B cell (primary cell): Measurements from ENCODE around the gene DPH7. TPM values are rescaled to one million over a fixed set of nuclear protein-coding genes. Genes with fewer than 3 reads are reported as not detected.
"Not testable (repeated sequence)": the region's sequence is repeated elsewhere in the genome, so short reads cannot be mapped to it uniquely, and the experiment has no call there.

Experiments used
- ATAC-seq: fragments of 200-7000 bp; cut with Tn5 transposase; one replicate; pipeline ENCODE4 v1.10.0; 2021; ENCODE audit warnings: low read depth, mild to moderate bottlenecking, moderate number of reproducible peaks, moderate library complexity
- CTCF ChIA-PET: fragments of 350-600 bp; sonication (Branson Sonifier 250); formaldehyde crosslinking; loops from one replicate; lab custom pipeline; 2021; ENCODE audit warnings: antibody characterized with exemption, inconsistent platforms; lab: Charles Lee
- POLR2A ChIA-PET: fragments of 350-600 bp; sonication (Branson Sonifier 250); formaldehyde crosslinking; loops from one replicate; lab custom pipeline; 2021; ENCODE audit warnings: antibody characterized with exemption; lab: Charles Lee
- DNase-seq: peaks from one replicate; pipeline ENCODE4 v3.0.0; 2013
- H2AFZ ChIP-seq: 2 replicates; pipeline ENCODE4 v1.6.1; 2012; ENCODE audit warnings: mild to moderate bottlenecking, low read depth, low read length; ENCODE audit not compliant: insufficient read depth, poor library complexity, severe bottlenecking
- H3K27ac ChIP-seq, 2 donors: 1 replicate in 1 of 2; 2 replicates in 1 of 2; pipeline ENCODE4 v1.5.1; 2012 to 2013; ENCODE audit warnings: low read length in 2 of 2, mild to moderate bottlenecking in 2 of 2, moderate library complexity in 1 of 2
- H3K27me3 ChIP-seq, 4 experiments: fragments of 200-600 bp in 1 of 4; sonication (generic) in 1 of 4; replicated peaks in 1 of 4; 1 replicate in 2 of 4; 2 replicates in 2 of 4; pipeline versions ENCODE4 v1.6.1 to v1.7.0; 2013 to 2016; ENCODE audit warnings: low read length in 3 of 4, mild to moderate bottlenecking in 2 of 4, mixed read lengths in 1 of 4, moderate library complexity in 1 of 4; ENCODE audit not compliant: insufficient read depth in 4 of 4, control insufficient read depth in 3 of 4; ENCODE audit errors: control extremely low read depth in 1 of 4
- H3K36me3 ChIP-seq, 2 experiments: replicated peaks in 1 of 2; 1 replicate in 1 of 2; 2 replicates in 1 of 2; pipeline versions ENCODE4 v1.6.1 to v1.7.1; 2013; ENCODE audit warnings: low read length in 1 of 2; ENCODE audit not compliant: insufficient read depth in 2 of 2, control insufficient read depth in 1 of 2; ENCODE audit errors: control extremely low read depth in 1 of 2, extremely low read depth in 1 of 2
- H3K4me1 ChIP-seq, 2 donors: fragments of 200-600 bp in 1 of 2; sonication (generic) in 1 of 2; 1 replicate in 1 of 2; 2 replicates in 1 of 2; pipeline versions ENCODE4 v1.5.1 to v1.6.1; 2013 to 2017; ENCODE audit warnings: low read length in 2 of 2; ENCODE audit not compliant: control insufficient read depth in 2 of 2, insufficient read depth in 2 of 2
- H3K4me2 ChIP-seq: replicated peaks from 2 replicates; pipeline ENCODE3; 2012; ENCODE audit warnings: mild to moderate bottlenecking, low read depth, low read length; ENCODE audit not compliant: poor library complexity, severe bottlenecking
- H3K4me3 ChIP-seq, 5 experiments: fragments of 200-600 bp in 1 of 5; sonication (generic) in 1 of 5; 1 replicate in 3 of 5; 2 replicates in 2 of 5; pipeline versions ENCODE4 v1.5.1 to v1.7.0; 2011 to 2016; ENCODE audit warnings: low read length in 4 of 5, mild to moderate bottlenecking in 4 of 5, low read depth in 2 of 5, control low read depth in 1 of 5, moderate library complexity in 1 of 5; ENCODE audit not compliant: insufficient read depth in 1 of 5; ENCODE audit errors: control extremely low read depth in 1 of 5, extremely low read depth in 1 of 5
- H3K79me2 ChIP-seq: fragments of 200-600 bp; sonication (generic); one replicate; pipeline ENCODE4 v1.6.0; 2016; ENCODE audit warnings: low read length; ENCODE audit not compliant: control insufficient read depth, insufficient read depth
- H3K9ac ChIP-seq: fragments of 200-600 bp; sonication (generic); 2 replicates; pipeline ENCODE4 v1.6.1; 2017; ENCODE audit warnings: mild to moderate bottlenecking, low read length, moderate library complexity
- H3K9me3 ChIP-seq, 3 donors: one replicate each; pipeline versions ENCODE4 v1.6.1 to v1.7.1; 2013; ENCODE audit warnings: low read length in 2 of 3; ENCODE audit not compliant: control insufficient read depth in 2 of 3, insufficient read depth in 1 of 3; ENCODE audit errors: control extremely low read depth in 1 of 3
- H4K20me1 ChIP-seq: 2 replicates; pipeline ENCODE4 v1.6.0; 2012; ENCODE audit warnings: mild to moderate bottlenecking, low read length; ENCODE audit not compliant: insufficient read depth, control insufficient read depth, poor library complexity, severe bottlenecking
- H3K27ac Mint-ChIP-seq: one replicate; pipeline ENCODE4 v1.8.0; 2021; ENCODE audit warnings: mixed read lengths
- H3K27me3 Mint-ChIP-seq: one replicate; pipeline ENCODE4 v1.8.0; 2021; ENCODE audit warnings: mixed read lengths
- H3K4me1 Mint-ChIP-seq: one replicate; pipeline ENCODE4 v1.8.0; 2021; ENCODE audit warnings: mixed read lengths
- H3K4me3 Mint-ChIP-seq: one replicate; pipeline ENCODE4 v1.8.0; 2021; ENCODE audit warnings: mixed read lengths
- H3K9me3 Mint-ChIP-seq: one replicate; pipeline ENCODE4 v1.8.0; 2022; ENCODE audit warnings: mixed read lengths; ENCODE audit not compliant: insufficient read depth
- EZH2 ChIP-seq: IDR thresholded peaks from 2 replicates; pipeline ENCODE4 v1.6.1; 2012; ENCODE audit warnings: borderline replicate concordance, low read depth, mild to moderate bottlenecking, moderate library complexity, low read length; ENCODE audit not compliant: insufficient read depth, poor library complexity, severe bottlenecking
- WGBS: methylation state at CpG from one replicate; pipeline ENCODE4 v1.1.5; 2013; ENCODE audit warnings: missing lambda C conversion rate; ENCODE audit not compliant: insufficient coverage; 5-methylcytosine and 5-hydroxymethylcytosine counted together
- intact Hi-C: fragments of 100-400 bp; cut with micrococcal nuclease; formaldehyde crosslinking; loops from one replicate; pipeline ENCODE4 v1.10.0; 2022
- polyA plus RNA-seq: library from polyadenylated mRNA; depleted of rRNA; stranded (reverse); fragments of >200 nt; gene quantifications from 2 replicates; pipeline ENCODE4 v1.2.3, GENCODE V29; 2012
- total RNA-seq, 2 donors: library from RNA; stranded (reverse); fragments of 120-200 nt in 1 of 2; gene quantifications; 1 replicate in 1 of 2; 2 replicates in 1 of 2; pipeline versions ENCODE4 v1.2.3 to v1.2.4, GENCODE V29; 2013 to 2022
- TF ChIP-seq, protein P1 (sequence below): fragments of 200-600 bp; IDR thresholded peaks from one replicate; pipeline ENCODE4 v1.8.0; 2022; ENCODE audit warnings: antibody characterized with exemption, mild to moderate bottlenecking

DPH7 gene
- total and polyA plus RNA-seq, 2 donors (not counting 1 experiment from before 2014, with no cell fraction given) = 64.7 to 93.8 TPM

DNA sequence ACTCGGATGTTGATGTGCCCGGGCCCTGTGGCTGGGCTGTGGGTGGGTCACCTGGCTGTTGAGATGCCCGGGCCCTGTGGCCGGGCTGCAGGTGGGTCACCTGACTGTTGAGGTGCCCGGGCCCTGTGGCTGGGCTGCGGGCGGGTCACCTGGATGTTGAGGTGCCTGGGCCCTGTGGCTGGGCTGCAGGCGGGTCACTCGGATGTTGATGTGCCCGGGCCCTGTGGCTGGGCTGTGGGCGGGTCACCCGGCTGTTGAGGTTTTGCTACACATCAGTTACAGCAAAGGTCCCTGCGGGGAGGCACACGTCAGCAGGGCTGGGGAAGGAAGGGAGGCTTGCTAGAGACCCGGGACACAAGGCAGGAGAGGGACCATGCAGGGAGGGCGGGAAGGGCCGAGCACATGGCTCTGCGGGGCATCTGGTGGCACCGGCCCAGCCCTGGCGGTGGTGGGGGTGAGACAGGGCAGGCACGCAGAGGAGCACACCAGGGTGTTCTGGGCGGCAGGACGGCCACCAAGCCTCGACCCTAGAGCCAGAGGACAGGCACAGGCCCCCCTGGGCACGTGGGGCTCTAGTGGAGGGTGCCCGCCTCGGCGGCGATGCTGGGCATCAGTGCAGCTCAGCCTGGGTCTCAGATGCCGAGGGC lies 63.9 kb downstream of the DPH7 start:
- Mint-ChIP-seq H3K4me3 (no peak overlapping the region), H3K27ac (no peak overlapping the region), H3K27me3 (no peaks in the 10 kb centered on the region), H3K9me3 (no peaks in the 10 kb centered on the region), H3K4me1 (peaks cover 2% of the 10 kb centered on the region)
- ChIA-PET POLR2A (no interaction called here), CTCF (no interaction called here)
- ATAC-seq = no peak
- TF ChIP-seq, protein P1, sequence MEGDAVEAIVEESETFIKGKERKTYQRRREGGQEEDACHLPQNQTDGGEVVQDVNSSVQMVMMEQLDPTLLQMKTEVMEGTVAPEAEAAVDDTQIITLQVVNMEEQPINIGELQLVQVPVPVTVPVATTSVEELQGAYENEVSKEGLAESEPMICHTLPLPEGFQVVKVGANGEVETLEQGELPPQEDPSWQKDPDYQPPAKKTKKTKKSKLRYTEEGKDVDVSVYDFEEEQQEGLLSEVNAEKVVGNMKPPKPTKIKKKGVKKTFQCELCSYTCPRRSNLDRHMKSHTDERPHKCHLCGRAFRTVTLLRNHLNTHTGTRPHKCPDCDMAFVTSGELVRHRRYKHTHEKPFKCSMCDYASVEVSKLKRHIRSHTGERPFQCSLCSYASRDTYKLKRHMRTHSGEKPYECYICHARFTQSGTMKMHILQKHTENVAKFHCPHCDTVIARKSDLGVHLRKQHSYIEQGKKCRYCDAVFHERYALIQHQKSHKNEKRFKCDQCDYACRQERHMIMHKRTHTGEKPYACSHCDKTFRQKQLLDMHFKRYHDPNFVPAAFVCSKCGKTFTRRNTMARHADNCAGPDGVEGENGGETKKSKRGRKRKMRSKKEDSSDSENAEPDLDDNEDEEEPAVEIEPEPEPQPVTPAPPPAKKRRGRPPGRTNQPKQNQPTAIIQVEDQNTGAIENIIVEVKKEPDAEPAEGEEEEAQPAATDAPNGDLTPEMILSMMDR = no peak
- no peak for TF ChIP-seq EZH2
- Histone ChIP-seq H3K9me3 (peaks cover 0 to 7% (median 0%) of the 10 kb centered on the region in 3 donors), H3K27ac (no peak overlapping the region), H3K27me3 (no peaks in the 10 kb centered on the region), H3K4me3 (no peak overlapping the region), H4K20me1 (no peaks in the 10 kb centered on the region), H3K36me3 (peaks cover 0 to 2% of the 10 kb centered on the region in 2 experiments), H3K4me2 (no peak overlapping the region), H3K79me2 (no peaks in the 10 kb centered on the region), H2AFZ (no peak overlapping the region), H3K9ac (no peak overlapping the region), H3K4me1 (no peaks in the 10 kb centered on the region)
- DNase-seq = no peak
- WGBS = 91% methylated on average over 26 of the region's 30 CpGs
- intact Hi-C loops = no loop called here

DNA sequence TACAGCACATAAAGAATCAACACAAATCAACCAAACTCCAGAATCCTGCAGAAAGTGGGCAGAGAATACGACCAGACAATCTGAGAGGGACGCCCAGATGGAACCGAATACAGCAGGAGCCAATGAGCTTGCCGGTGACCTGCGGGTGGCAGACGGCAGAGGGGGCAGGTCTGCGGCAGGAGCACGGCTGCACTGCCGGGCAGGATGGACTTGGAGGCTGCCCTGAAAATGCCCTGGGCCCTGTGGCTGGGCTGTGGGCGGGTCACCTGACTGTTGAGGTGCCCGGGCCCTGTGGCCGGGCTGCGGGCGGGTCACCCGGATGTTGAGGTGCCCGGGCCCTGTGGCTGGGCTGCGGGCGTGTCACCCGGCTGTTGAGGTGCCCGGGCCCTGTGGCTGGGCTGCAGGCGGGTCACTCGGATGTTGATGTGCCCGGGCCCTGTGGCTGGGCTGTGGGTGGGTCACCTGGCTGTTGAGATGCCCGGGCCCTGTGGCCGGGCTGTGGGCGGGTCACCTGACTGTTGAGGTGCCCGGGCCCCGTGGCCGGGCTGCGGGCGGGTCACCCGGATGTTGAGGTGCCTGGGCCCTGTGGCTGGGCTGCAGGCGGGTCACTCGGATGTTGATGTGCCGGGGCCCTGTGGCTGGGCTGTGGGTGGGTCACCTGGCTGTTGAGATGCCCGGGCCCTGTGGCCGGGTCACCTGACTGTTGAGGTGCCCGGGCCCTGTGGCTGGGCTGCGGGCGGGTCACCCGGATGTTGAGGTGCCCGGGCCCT lies 64.7 kb downstream of the DPH7 start:
- CTCF ChIA-PET, H3K4me2 ChIP-seq: not testable (repeated sequence)
- WGBS = 82% methylated on average over 32 of the region's 42 CpGs

DNA sequence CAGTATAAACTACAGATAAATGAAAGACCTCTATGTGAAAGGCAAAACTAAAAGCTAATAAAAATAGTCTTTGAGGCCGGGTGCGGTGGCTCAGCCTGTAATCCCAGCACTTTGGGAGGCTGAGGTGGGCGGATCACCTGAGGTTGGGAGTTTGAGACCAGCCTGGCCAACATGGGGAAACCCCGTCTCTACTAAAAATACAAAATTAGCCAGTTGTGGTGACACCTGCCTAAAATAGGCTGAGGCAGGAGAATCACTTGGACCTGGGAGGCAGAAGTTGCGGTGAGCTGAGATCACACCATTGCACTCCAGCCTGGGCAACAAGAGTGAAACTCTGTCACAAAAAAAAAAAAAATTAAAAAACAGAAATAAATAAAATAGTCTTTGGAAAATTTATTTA lies 65.6 kb downstream of the DPH7 start:
- POLR2A ChIA-PET = interaction anchor here (0.7 kb wide), 1 partner anchor 60 kb away, joined by 5 read pairs; no protein-coding TSS in a partner anchor
- H3K27ac ChIP-seq, H3K4me1 ChIP-seq, ATAC-seq, H3K27ac Mint-ChIP-seq, H3K36me3 ChIP-seq, H3K9ac ChIP-seq, CTCF ChIA-PET, H3K4me3 Mint-ChIP-seq, H3K9me3 ChIP-seq, H3K27me3 ChIP-seq, H3K4me3 ChIP-seq, H2AFZ ChIP-seq, intact Hi-C loops, H4K20me1 ChIP-seq, H3K79me2 ChIP-seq, H3K27me3 Mint-ChIP-seq, DNase-seq, H3K9me3 Mint-ChIP-seq, H3K4me1 Mint-ChIP-seq, H3K4me2 ChIP-seq: not testable (repeated sequence)
- no CpG with 5 or more reads among the region's 5 CpGs for WGBS

More for the DNA sequence above, 64.7 kb downstream of the DPH7 start:
- H3K79me2 ChIP-seq, H3K9ac ChIP-seq, H3K27me3 ChIP-seq, POLR2A ChIA-PET, H3K4me3 ChIP-seq, H3K27ac ChIP-seq, H3K36me3 ChIP-seq, DNase-seq, ATAC-seq, H3K4me3 Mint-ChIP-seq, H3K9me3 ChIP-seq, H3K27me3 Mint-ChIP-seq, H3K9me3 Mint-ChIP-seq, H2AFZ ChIP-seq, H4K20me1 ChIP-seq, intact Hi-C loops, H3K4me1 Mint-ChIP-seq, H3K4me1 ChIP-seq, H3K27ac Mint-ChIP-seq: not testable (repeated sequence)
